Measurements from ENCODE around the gene NCBP2. TPM values are rescaled to one million over a fixed set of nuclear protein-coding genes. Genes with fewer than 3 reads are reported as not detected.

The NCBP2 gene
- total RNA-seq, 1 donor = 43.1 TPM

DNA sequence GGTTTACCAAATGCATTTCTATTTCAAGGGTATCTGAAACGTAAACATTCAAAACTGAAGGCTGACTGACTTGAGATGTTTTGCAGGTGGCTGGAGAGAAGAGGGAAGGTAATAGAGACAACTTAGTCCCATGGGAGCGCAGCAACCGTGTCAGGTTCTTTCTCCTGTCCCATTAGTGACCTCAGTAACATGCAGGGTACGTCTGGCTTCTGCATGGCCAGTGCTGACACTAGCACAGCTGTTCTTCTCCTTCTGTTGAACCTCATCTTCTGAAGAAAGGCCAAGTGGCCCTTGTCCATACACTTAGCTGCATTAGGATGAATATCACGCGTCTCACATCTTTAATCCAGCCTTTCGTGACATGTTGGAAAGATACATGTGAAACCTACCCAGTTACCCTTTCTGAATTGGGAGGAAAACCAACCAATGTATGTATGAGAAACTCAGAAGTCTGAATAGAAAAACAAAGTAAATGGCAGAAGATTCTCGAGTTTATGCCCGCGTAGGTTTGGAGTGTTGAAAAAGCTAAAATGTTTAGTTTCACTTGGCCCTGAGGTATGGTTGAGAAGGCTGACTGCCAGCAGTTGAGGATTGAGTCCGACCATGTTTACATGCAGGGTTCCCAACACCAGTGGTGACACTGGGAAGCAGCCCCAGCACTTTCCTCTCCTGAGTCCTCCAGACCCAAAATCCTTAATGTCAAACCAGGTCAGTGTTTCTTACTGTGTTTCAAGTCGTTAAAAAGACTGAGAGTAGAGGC lies 10.3 kb downstream of the NCBP2 start:
- Histone ChIP-seq H3K79me2 (ENCODE audit: insufficient read depth, low read length) (peaks cover 2% of the 10 kb centered on the region), H3K9me3 (ENCODE audit: low read depth, low read length) (no peaks in the 10 kb centered on the region), H3K27me3 (ENCODE audit: insufficient read depth, low read length) (no peaks in the 10 kb centered on the region), H4K20me1 (ENCODE audit: insufficient read depth, low read length) (no peaks in the 10 kb centered on the region), H2AFZ (ENCODE audit: low read length) (no peak overlapping the region), H3K4me1 (ENCODE audit: insufficient read depth, low read length) (no peaks in the 10 kb centered on the region), H3K4me2 (ENCODE audit: insufficient read depth, low read length) (no peak overlapping the region), H3K36me3 (ENCODE audit: insufficient read depth, low read length) (peaks cover 69% of the 10 kb centered on the region), H3K27ac (ENCODE audit: low read depth, low read length) (no peak overlapping the region), H3K4me3 (ENCODE audit: insufficient read depth, low read length) (no peak overlapping the region)
- peak; percentile 2 for DNase-seq (ENCODE audit: insufficient read length, low spot score, missing footprints)
- TF ChIP-seq CTCF (IDR thresholded peaks at IDR 0.05; ENCODE audit: extremely low read depth, low read depth, low read length) = no peak

GRCh38 chr3:196931157-196931556 lies 11.2 kb downstream of the NCBP2 start:
- H3K36me3 ChIP-seq (ENCODE audit: insufficient read depth, low read length) = peaks cover 60% of the 10 kb centered on the region
- no peak overlapping the region for H3K4me3 ChIP-seq (ENCODE audit: insufficient read depth, low read length)
- H3K79me2 ChIP-seq (ENCODE audit: insufficient read depth, low read length) = no peaks in the 10 kb centered on the region
- H3K4me1 ChIP-seq (ENCODE audit: insufficient read depth, low read length) = no peaks in the 10 kb centered on the region
- no peak overlapping the region for H3K4me2 ChIP-seq (ENCODE audit: insufficient read depth, low read length)
- H2AFZ ChIP-seq (ENCODE audit: low read length) = no peak overlapping the region
- no peaks in the 10 kb centered on the region for H4K20me1 ChIP-seq (ENCODE audit: insufficient read depth, low read length)
- no peak for DNase-seq (ENCODE audit: insufficient read length, low spot score, missing footprints)
- no peak overlapping the region for H3K27ac ChIP-seq (ENCODE audit: low read depth, low read length)
- no peaks in the 10 kb centered on the region for H3K27me3 ChIP-seq (ENCODE audit: insufficient read depth, low read length)
- no peak for TF ChIP-seq CTCF (IDR thresholded peaks at IDR 0.05; ENCODE audit: extremely low read depth, low read depth, low read length)
- H3K9me3 ChIP-seq (ENCODE audit: low read depth, low read length) = no peaks in the 10 kb centered on the region

DNA sequence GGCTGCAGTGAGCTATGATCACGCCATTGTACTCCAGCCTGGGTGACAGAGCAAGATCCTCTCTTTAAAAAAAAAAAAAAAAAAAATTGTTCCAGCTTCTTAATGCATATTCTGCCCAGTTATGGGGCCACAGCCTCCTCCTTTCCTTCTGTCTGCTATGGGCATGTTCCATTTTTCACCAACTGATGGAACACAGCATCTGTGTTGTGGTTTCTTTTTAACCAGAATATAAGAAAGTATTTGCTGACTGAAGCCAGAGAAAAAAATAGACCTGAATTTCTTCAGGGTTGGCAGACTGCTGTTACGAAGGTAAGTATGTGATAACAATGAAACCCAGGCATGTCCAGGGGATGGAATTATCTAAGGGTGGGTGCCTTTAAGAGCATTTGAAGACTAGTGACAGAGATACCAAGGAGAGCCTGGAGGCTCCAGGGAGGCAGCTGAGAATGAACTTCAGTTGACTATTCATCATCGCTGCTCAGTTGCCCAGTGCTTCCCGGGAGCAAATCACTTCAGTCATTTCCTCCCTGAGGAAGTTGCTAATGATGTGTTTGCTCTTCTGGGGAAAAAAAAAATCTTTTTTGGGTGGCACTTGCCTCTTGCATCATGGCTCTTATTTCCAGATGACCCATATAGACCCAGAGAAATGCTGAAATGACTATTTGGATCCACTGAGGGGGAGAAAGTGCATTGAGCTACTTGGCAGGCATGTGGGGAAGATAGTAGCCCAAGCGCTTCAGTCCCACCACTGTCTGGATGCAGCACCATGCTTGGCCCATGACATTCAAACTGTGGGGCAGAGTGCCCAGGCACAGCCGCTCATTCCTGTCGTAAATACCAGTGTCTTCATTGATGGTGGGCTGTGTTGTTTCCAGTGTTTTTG lies 14.5 kb downstream of the NCBP2 start:
- H4K20me1 ChIP-seq (ENCODE audit: insufficient read depth, low read length) = no peaks in the 10 kb centered on the region

More for the DNA sequence above, 14.5 kb downstream of the NCBP2 start:
- Histone ChIP-seq H3K4me2 (ENCODE audit: insufficient read depth, low read length) (no peak overlapping the region), H3K27me3 (ENCODE audit: insufficient read depth, low read length) (no peaks in the 10 kb centered on the region), H3K4me3 (ENCODE audit: insufficient read depth, low read length) (no peak overlapping the region), H3K9me3 (ENCODE audit: low read depth, low read length) (no peaks in the 10 kb centered on the region), H3K79me2 (ENCODE audit: insufficient read depth, low read length) (no peaks in the 10 kb centered on the region), H2AFZ (ENCODE audit: low read length) (no peak overlapping the region), H3K4me1 (ENCODE audit: insufficient read depth, low read length) (no peaks in the 10 kb centered on the region), H3K27ac (ENCODE audit: low read depth, low read length) (no peak overlapping the region), H3K36me3 (ENCODE audit: insufficient read depth, low read length) (peaks cover 38% of the 10 kb centered on the region)
- no peak for TF ChIP-seq CTCF (IDR thresholded peaks at IDR 0.05; ENCODE audit: extremely low read depth, low read depth, low read length)
- DNase-seq (ENCODE audit: insufficient read length, low spot score, missing footprints) = no peak

Data from osteoblast (primary cell).